GM19468 (cell line): ENCODE data around the gene CACNA1F.
A peak's percentile ranks its signal among the peaks of the same experiment; 100 is the strongest.

Experiments
- ATAC-seq: cut with Tn5 transposase; IDR thresholded peaks from one replicate; pipeline ENCODE4 v1.9.1; 2021; ENCODE audit warnings: mild to moderate bottlenecking, moderate library complexity, moderate number of reproducible peaks; ENCODE audit not compliant: unreplicated experiment; ENCODE audit errors: extremely low read depth

The CACNA1F gene

GRCh38 chrX:49160908-49161307 lies 72.2 kb downstream of the CACNA1F start:
- ATAC-seq: no peak

GRCh38 chrX:49157194-49157593 lies 75.9 kb downstream of the CACNA1F start:
- ATAC-seq: no peak

GRCh38 chrX:49155900-49156837 lies 77.0 kb downstream of the CACNA1F start:
- peak; percentile 44 for ATAC-seq

GRCh38 chrX:49155243-49155899 lies 77.8 kb downstream of the CACNA1F start:
- no peak for ATAC-seq
